ENCODE data around the gene HNRNPA3. TPM values are rescaled to one million over a fixed set of nuclear protein-coding genes. Genes with fewer than 3 reads are reported as not detected.
A peak's percentile ranks its signal among the peaks of the same experiment; 100 is the strongest.

The HNRNPA3 gene
- polyA plus RNA-seq (2012; ENCODE audit: missing spikeins), result 303 TPM

DNA sequence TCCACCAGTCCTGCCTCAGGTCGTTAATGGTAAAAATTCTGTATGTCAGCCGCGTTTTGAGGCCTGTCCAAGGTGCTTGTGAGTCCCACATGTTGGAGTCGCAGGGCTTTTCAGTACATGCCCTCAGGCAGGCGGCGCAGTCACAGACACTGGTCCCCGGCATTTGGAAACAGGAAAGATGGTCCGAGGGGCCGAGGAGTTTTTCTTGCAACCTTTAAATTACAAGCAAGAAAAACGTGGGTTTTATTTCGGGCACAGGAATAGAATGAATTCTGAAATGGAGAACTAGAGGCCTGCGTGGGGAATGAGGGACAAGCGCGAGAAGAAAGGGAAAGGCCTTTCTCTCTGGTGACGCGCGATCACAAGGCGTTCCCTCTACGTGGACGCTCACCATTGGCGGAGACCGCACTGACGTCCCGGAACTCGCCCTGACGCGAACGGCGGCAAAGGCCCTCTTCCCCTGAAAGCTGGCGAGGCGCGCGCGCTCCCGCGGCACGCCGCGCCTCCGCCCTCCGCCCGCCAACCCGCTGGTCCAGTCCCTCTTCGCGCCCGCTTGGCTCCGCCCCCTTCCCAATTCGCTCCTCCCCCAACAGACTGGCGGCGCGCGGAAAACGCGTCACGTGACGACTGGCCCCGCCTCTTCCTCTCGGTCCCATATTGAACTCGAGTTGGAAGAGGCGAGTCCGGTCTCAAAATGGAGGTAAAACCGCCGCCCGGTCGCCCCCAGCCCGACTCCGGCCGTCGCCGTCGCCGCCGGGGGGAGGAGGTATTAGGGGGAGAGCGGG, at the start of gene HNRNPA3:
Gene HNRNPA3, plus strand, starts transcription at position 689 of the 785 bp plus-strand sequence. Its CDS starts 6 bp downstream, at position 695.
- FAIRE-seq (peak; percentile 98), DNase-seq (ENCODE audit: insufficient read length) (peak; percentile 89)
- TF ChIP-seq POLR2AphosphoS5 (IDR thresholded peaks at IDR 0.05; ENCODE audit: low read depth, low read length) (peak; percentile 87), TAF1 (IDR thresholded peaks at IDR 0.05; ENCODE audit: borderline replicate concordance, low read depth, low read length) (peak; percentile 78; the same call in 1 of the 2 replicates), POLR2A (IDR thresholded peaks at IDR 0.05; ENCODE audit: low read depth, low read length) (peak; percentile 93)

DNA sequence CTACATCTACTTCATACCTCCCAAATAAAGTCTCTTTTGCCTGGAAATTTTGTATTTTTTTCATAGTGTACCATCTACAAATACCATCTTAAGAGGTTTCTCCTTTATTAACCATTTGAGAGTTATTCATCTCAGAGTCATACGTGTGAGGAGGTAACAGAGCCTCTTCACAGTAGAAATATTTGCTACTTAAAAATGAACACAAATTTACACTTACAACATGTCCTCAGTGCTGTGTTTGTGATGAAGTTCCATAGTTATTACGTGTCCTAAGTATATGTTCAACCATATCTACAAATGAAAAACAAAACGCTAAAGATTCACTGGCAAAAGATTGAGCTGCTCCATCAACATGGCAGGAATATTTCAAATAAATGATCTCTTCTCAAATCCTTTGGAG, 48.5 kb upstream of the HNRNPA3 start:
- DNase-seq (ENCODE audit: insufficient read length) (no peak), FAIRE-seq (no peak)
- TF ChIP-seq POLR2A (IDR thresholded peaks at IDR 0.05; ENCODE audit: low read depth, low read length) (no peak), POLR2AphosphoS5 (IDR thresholded peaks at IDR 0.05; ENCODE audit: low read depth, low read length) (no peak), TAF1 (IDR thresholded peaks at IDR 0.05; ENCODE audit: borderline replicate concordance, low read depth, low read length) (no peak)

GRCh38 chr2:177164584-177165052, 48.0 kb upstream of the HNRNPA3 start:
- TF ChIP-seq POLR2AphosphoS5 (IDR thresholded peaks at IDR 0.05; ENCODE audit: low read depth, low read length) (no peak), POLR2A (IDR thresholded peaks at IDR 0.05; ENCODE audit: low read depth, low read length) (no peak), TAF1 (IDR thresholded peaks at IDR 0.05; ENCODE audit: borderline replicate concordance, low read depth, low read length) (no peak)

GRCh38 chr2:177165061-177165583, 47.5 kb upstream of the HNRNPA3 start:
- DNase-seq (ENCODE audit: insufficient read length) (no peak), FAIRE-seq (no peak)
- no peak for TF ChIP-seq TAF1 (IDR thresholded peaks at IDR 0.05; ENCODE audit: borderline replicate concordance, low read depth, low read length)
- TF ChIP-seq POLR2AphosphoS5 (IDR thresholded peaks at IDR 0.05; ENCODE audit: low read depth, low read length), result no peak
- no peak for TF ChIP-seq POLR2A (IDR thresholded peaks at IDR 0.05; ENCODE audit: low read depth, low read length)

More at GRCh38 chr2:177164584-177165052, 48.0 kb upstream of the HNRNPA3 start:
- DNase-seq (ENCODE audit: insufficient read length), result no peak
- peak; percentile 83 for FAIRE-seq

- peak; percentile 92 for FAIRE-seq
- DNase-seq (ENCODE audit: insufficient read length), result no peak
- no peak; the same call in 1 of the 2 replicates for TF ChIP-seq POLR2AphosphoS5 (IDR thresholded peaks at IDR 0.05; ENCODE audit: low read depth, low read length)
- TF ChIP-seq POLR2A (IDR thresholded peaks at IDR 0.05; ENCODE audit: low read depth, low read length), result peak; percentile 33; the same call in 1 of the 2 replicates
These were observed 46.6 kb upstream of the HNRNPA3 start for GRCh38 chr2:177165721-177166711.

DNA sequence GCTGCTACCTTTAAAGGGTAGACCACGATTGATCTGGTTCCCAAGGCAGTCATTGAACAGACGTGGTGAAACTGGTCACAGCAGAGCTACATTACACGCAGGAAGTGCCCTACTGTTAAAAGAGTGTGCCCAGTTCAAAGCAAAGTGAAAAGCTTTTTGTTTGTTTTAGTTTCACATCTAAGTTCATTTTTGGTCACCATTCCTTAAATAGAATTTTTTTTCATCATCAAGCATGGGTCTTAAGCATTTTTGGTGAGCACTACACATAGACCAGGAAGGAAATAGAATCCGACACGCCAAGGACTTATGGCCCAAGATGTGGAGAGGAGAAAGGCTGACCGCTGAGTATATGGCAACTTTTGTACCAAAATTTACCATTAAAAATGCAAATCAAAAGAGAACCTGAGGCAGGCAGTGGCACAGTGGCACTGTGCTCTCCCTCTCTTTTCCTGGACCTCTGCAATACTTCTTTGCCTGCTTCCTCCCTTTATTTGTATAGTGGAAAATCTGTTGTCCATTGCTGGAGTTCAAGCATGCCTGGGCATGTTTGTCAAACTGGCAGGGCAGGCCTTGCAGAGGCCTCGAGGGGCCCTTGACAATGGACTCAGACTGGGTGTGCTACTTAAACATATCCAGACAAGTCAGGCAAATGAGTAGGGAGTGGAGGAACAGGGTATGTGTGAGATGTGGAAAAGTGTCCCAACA, 42.6 kb upstream of the HNRNPA3 start:
- no peak; the same call in 1 of the 2 replicates for TF ChIP-seq TAF1 (IDR thresholded peaks at IDR 0.05; ENCODE audit: borderline replicate concordance, low read depth, low read length)
- TF ChIP-seq POLR2AphosphoS5 (IDR thresholded peaks at IDR 0.05; ENCODE audit: low read depth, low read length), result no peak
- peak; percentile 34; the same call in 1 of the 2 replicates for TF ChIP-seq POLR2A (IDR thresholded peaks at IDR 0.05; ENCODE audit: low read depth, low read length)
- DNase-seq (ENCODE audit: insufficient read length), result peak; percentile 20
- peak; percentile 86 for FAIRE-seq

GRCh38 chr2:177171418-177171865, 41.2 kb upstream of the HNRNPA3 start:
- TF ChIP-seq TAF1 (IDR thresholded peaks at IDR 0.05; ENCODE audit: borderline replicate concordance, low read depth, low read length) (no peak), POLR2A (IDR thresholded peaks at IDR 0.05; ENCODE audit: low read depth, low read length) (no peak), POLR2AphosphoS5 (IDR thresholded peaks at IDR 0.05; ENCODE audit: low read depth, low read length) (no peak)
- FAIRE-seq (no peak), DNase-seq (ENCODE audit: insufficient read length) (no peak)

DNA sequence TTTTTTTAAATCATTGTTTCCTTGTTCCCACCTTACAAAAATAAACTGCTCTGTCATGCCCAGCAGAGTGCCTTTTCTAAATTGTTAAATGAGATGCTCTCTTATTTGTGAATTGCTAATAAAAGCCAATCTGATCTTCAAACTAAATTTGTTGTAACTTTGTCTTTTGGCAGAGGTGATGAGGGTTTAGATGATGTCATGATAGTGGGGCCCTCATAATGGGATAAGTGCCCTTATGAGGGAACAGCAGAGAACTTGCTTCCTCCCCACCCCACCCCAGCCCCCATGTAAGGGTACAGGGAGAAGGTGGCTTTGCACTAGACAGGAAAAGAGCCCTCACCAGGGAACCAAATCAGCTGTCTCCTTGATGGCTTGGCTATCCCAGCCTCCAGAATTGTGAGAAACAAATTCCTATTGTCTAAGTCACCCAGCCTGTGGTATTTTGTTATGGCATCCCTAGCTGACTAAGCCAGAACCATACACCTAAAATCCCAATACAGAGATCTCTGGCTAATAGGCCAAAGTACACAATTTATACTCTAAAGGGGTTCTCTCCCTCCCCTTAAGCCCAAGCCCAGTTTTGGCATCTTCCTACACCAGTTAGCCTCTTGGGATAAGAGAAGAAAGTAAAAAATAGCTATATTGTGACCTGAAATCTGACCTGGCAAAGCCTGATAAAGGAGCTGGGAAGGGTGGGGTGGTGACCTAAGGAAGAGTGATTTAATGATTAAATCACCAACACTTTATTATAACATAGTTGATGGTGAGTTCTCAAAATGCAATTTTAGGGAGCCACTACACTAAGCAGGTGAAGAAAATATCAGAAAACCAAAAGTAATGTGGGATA, 40.3 kb upstream of the HNRNPA3 start:
- FAIRE-seq (no peak), DNase-seq (ENCODE audit: insufficient read length) (no peak)
- TF ChIP-seq POLR2A (IDR thresholded peaks at IDR 0.05; ENCODE audit: low read depth, low read length) (no peak), POLR2AphosphoS5 (IDR thresholded peaks at IDR 0.05; ENCODE audit: low read depth, low read length) (no peak), TAF1 (IDR thresholded peaks at IDR 0.05; ENCODE audit: borderline replicate concordance, low read depth, low read length) (no peak)

- no peak for FAIRE-seq
- TF ChIP-seq POLR2A (IDR thresholded peaks at IDR 0.05; ENCODE audit: low read depth, low read length) (no peak), TAF1 (IDR thresholded peaks at IDR 0.05; ENCODE audit: borderline replicate concordance, low read depth, low read length) (no peak), POLR2AphosphoS5 (IDR thresholded peaks at IDR 0.05; ENCODE audit: low read depth, low read length) (no peak)
These were observed 38.1 kb upstream of the HNRNPA3 start for GRCh38 chr2:177174486-177174885.

More at GRCh38 chr2:177174486-177174885, 38.1 kb upstream of the HNRNPA3 start:
- no peak for DNase-seq (ENCODE audit: insufficient read length)

All from GM12892 (cell line).